ENCODE measurements around the gene ZNF678. TPM values are rescaled to one million over a fixed set of nuclear protein-coding genes. Genes with fewer than 3 reads are reported as not detected.

Gene ZNF678
- total RNA-seq, 1 donor from 2014 or later, result 20.3 TPM

GRCh38 chr1:227607336-227607898, 44.1 kb downstream of the ZNF678 start:
- DNase-seq, result no peak
- no peak overlapping the region for H3K4me3 Mint-ChIP-seq
- no peak for ATAC-seq (ENCODE audit: low read depth)
- H3K4me1 Mint-ChIP-seq, result peaks cover 3% of the 10 kb centered on the region
- CTCF ChIA-PET, result no interaction called here
- TF ChIP-seq CTCF (IDR thresholded peaks at IDR 0.05), result no peak
- peaks cover 18% of the 10 kb centered on the region for H3K9me3 Mint-ChIP-seq
- POLR2A ChIA-PET, result no interaction called here
- no peaks in the 10 kb centered on the region for H3K27me3 Mint-ChIP-seq
- intact Hi-C loops (cut with micrococcal nuclease), result no loop called here
- no peak overlapping the region for H3K27ac Mint-ChIP-seq
- peaks cover 68% of the 10 kb centered on the region for H3K36me3 Mint-ChIP-seq (ENCODE audit: low read depth)

- Mint-ChIP-seq H3K27me3 (no peaks in the 10 kb centered on the region), H3K9me3 (peaks cover 18% of the 10 kb centered on the region), H3K4me1 (no peaks in the 10 kb centered on the region), H3K27ac (no peak overlapping the region), H3K4me3 (no peak overlapping the region), H3K36me3 (ENCODE audit: low read depth) (peaks cover 77% of the 10 kb centered on the region)
- ATAC-seq (ENCODE audit: low read depth) (no peak), DNase-seq (no peak)
- ChIA-PET CTCF (no interaction called here), POLR2A (no interaction called here)
- intact Hi-C loops (cut with micrococcal nuclease), result no loop called here
- no peak for TF ChIP-seq CTCF (IDR thresholded peaks at IDR 0.05)
Measured at GRCh38 chr1:227612658-227613057, 49.3 kb downstream of the ZNF678 start.

DNA sequence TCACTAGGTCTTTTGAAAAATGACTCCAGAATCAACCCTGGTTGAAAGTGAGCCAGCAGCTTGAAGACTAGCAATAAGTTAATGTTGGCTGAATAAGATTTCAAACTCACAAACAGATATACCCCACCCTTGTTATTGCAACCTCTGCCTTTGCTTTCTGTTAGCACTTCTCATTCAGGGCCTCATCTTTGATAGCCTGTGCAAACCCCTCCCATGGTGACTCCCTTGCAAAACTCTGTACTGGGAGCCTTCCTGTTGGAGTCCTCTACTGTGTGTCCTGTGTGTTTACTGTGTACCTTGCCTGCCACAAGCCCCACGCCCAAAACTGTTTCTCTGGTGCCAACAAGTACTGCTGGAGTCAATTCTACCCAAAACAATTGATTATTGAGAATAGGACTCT, 50.2 kb downstream of the ZNF678 start:
- H3K4me3 Mint-ChIP-seq, result no peak overlapping the region
- intact Hi-C loops (cut with micrococcal nuclease), result no loop called here
- H3K36me3 Mint-ChIP-seq (ENCODE audit: low read depth), result peaks cover 82% of the 10 kb centered on the region
- no peaks in the 10 kb centered on the region for H3K4me1 Mint-ChIP-seq
- ChIA-PET POLR2A (no interaction called here), CTCF (no interaction called here)
- no peaks in the 10 kb centered on the region for H3K27me3 Mint-ChIP-seq
- ATAC-seq (ENCODE audit: low read depth) (no peak), DNase-seq (no peak)
- peaks cover 19% of the 10 kb centered on the region for H3K9me3 Mint-ChIP-seq
- H3K27ac Mint-ChIP-seq, result no peak overlapping the region
- TF ChIP-seq CTCF (IDR thresholded peaks at IDR 0.05), result no peak

GRCh38 chr1:227621211-227621610, 57.9 kb downstream of the ZNF678 start:
- ChIA-PET POLR2A (no interaction called here), CTCF (interaction anchor here (1.2 kb wide), 1 partner anchor 12 kb away, joined by 3 read pairs; no protein-coding TSS in a partner anchor)
- intact Hi-C loops (cut with micrococcal nuclease), result no loop called here
- no peak overlapping the region for H3K4me3 Mint-ChIP-seq
- ATAC-seq (ENCODE audit: low read depth) (no peak), DNase-seq (no peak)
- H3K9me3 Mint-ChIP-seq, result peaks cover 46% of the 10 kb centered on the region
- peaks cover 82% of the 10 kb centered on the region for H3K36me3 Mint-ChIP-seq (ENCODE audit: low read depth)
- H3K4me1 Mint-ChIP-seq, result no peaks in the 10 kb centered on the region
- no peaks in the 10 kb centered on the region for H3K27me3 Mint-ChIP-seq
- H3K27ac Mint-ChIP-seq, result no peak overlapping the region
- TF ChIP-seq CTCF (IDR thresholded peaks at IDR 0.05), result no peak

- Mint-ChIP-seq H3K36me3 (ENCODE audit: low read depth) (peaks cover 89% of the 10 kb centered on the region), H3K27ac (no peak overlapping the region), H3K9me3 (peaks cover 53% of the 10 kb centered on the region), H3K4me3 (no peak overlapping the region), H3K4me1 (no peaks in the 10 kb centered on the region), H3K27me3 (no peaks in the 10 kb centered on the region)
- CTCF ChIA-PET, result no interaction called here
- ATAC-seq (ENCODE audit: low read depth) (no peak), DNase-seq (no peak)
- POLR2A ChIA-PET, result no interaction called here
- TF ChIP-seq CTCF (IDR thresholded peaks at IDR 0.05), result no peak
- intact Hi-C loops (cut with micrococcal nuclease), result no loop called here
Measured at GRCh38 chr1:227622739-227623475, 59.6 kb downstream of the ZNF678 start.

Measured in activated B cell treated with CpG ODN at 0.5 μM for 24 hours (primary cell).